ENCODE data around the gene CD72.

CD72 gene

GRCh38 chr9:35657546-35658136, 39.4 kb upstream of the CD72 start, which contains the start of gene RMRP (continued):
- TF ChIP-seq ZNF292 (tag by site-specific recombination; IDR thresholded peaks at IDR 0.05; ENCODE audit: borderline replicate concordance, low read depth) (no peak), EGR2 (tag by site-specific recombination; IDR thresholded peaks at IDR 0.05; ENCODE audit: low read depth) (peak; percentile 77), YY1 (tag by site-specific recombination; IDR thresholded peaks at IDR 0.05) (peak; percentile 42; the same call in 1 of the 2 replicates), ZNF398 (tag by site-specific recombination; IDR thresholded peaks at IDR 0.05) (no peak), ZNF362 (tag by site-specific recombination; IDR thresholded peaks at IDR 0.05) (no peak), ZNF654 (tag by site-specific recombination; IDR thresholded peaks at IDR 0.05; ENCODE audit: low read depth) (no peak), ZNF610 (tag by site-specific recombination; IDR thresholded peaks at IDR 0.05; ENCODE audit: borderline replicate concordance) (peak; percentile 89; the same call in 1 of the 2 replicates), GLIS1 (tag by site-specific recombination; IDR thresholded peaks at IDR 0.05) (peak; percentile 86), ZNF544 (tag by site-specific recombination; IDR thresholded peaks at IDR 0.05) (no peak), ZNF561 (tag by site-specific recombination; IDR thresholded peaks at IDR 0.05; ENCODE audit: borderline replicate concordance) (peak; percentile 34; the same call in 1 of the 2 replicates), TSHZ1 (tag by site-specific recombination; IDR thresholded peaks at IDR 0.05; ENCODE audit: borderline replicate concordance) (no peak), MYNN (tag by site-specific recombination; IDR thresholded peaks at IDR 0.05; ENCODE audit: borderline replicate concordance) (no peak; the same call in 1 of the 2 replicates), ZNF274 (IDR thresholded peaks at IDR 0.05; ENCODE audit: low read length) (no peak), ZNF274 (tag by site-specific recombination; IDR thresholded peaks at IDR 0.05; ENCODE audit: borderline replicate concordance) (no peak), HOXA7 (CRISPR knock-in tag; IDR thresholded peaks at IDR 0.05; ENCODE audit: borderline replicate concordance) (no peak), ZNF639 (tag by site-specific recombination; IDR thresholded peaks at IDR 0.05) (peak; percentile 85), ZNF785 (tag by site-specific recombination; IDR thresholded peaks at IDR 0.05) (peak; percentile 73; the same call in 1 of the 2 replicates), ZBTB1 (tag by site-specific recombination; IDR thresholded peaks at IDR 0.05) (peak; percentile 91; the same call in 1 of the 2 replicates), ZSCAN5A (tag by site-specific recombination; IDR thresholded peaks at IDR 0.05) (peak; percentile 93), ZNF670 (tag by site-specific recombination; IDR thresholded peaks at IDR 0.05; ENCODE audit: low read depth) (no peak), PBX3 (CRISPR knock-in tag; IDR thresholded peaks at IDR 0.05) (peak; percentile 94), ZNF629 (tag by site-specific recombination; IDR thresholded peaks at IDR 0.05) (peak; percentile 94), ZNF354C (tag by site-specific recombination; IDR thresholded peaks at IDR 0.05; ENCODE audit: borderline replicate concordance, low read depth) (no peak), ZNF621 (tag by site-specific recombination; IDR thresholded peaks at IDR 0.05) (no peak), ZNF521 (tag by site-specific recombination; IDR thresholded peaks at IDR 0.05) (no peak), ZNF423 (tag by site-specific recombination; IDR thresholded peaks at IDR 0.05) (no peak), FEZF1 (tag by site-specific recombination; IDR thresholded peaks at IDR 0.05) (no peak; the same call in 1 of the 2 replicates), BCL11A (tag by site-specific recombination; IDR thresholded peaks at IDR 0.05; ENCODE audit: low read depth) (peak; percentile 91; the same call in 1 of the 2 replicates), ZNF426 (tag by site-specific recombination; IDR thresholded peaks at IDR 0.05) (no peak), GLIS2 (tag by site-specific recombination; IDR thresholded peaks at IDR 0.05) (peak; percentile 97)

Measured in HEK293 (cell line).